ENCODE measurements around the gene FAAP20.

FAAP20 gene

DNA sequence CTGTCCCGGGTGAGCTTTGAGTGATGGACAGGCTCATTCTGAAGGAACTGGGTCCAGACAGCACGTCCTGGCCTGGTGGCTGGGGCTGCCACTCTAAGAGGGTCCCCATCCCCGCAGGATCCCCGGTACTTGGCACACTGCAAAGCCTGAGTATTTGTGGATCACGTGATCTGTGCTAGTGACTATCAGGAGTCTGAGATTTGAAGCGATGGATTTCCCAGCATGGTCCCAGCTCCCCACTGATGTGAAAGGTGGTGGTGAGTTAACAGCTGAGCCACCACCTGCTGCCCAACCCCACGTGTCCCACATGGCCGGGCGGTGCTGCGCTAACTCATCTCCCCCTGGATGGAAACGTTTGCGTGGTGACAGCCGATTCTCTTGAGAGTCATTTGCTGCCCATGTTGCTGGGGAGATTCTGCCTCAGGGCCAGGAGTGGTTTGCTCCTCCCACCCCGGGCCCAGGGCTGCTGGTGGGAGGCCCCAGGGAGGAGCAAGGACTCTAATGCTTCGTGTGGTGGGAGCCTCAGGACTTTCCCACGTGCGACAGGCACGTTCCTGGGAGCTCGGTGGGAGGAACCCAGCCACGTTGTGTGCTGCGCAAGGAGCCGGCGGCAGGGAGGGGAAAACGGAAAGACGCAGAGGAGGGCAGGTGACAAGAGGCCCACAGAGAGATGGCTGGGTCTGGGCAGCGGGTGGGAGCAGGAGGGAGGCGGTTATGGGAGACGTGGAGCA lies 15.1 kb downstream of the FAAP20 start:
- no peak for DNase-seq (ENCODE audit: low spot score)
- TF ChIP-seq, protein P1, sequence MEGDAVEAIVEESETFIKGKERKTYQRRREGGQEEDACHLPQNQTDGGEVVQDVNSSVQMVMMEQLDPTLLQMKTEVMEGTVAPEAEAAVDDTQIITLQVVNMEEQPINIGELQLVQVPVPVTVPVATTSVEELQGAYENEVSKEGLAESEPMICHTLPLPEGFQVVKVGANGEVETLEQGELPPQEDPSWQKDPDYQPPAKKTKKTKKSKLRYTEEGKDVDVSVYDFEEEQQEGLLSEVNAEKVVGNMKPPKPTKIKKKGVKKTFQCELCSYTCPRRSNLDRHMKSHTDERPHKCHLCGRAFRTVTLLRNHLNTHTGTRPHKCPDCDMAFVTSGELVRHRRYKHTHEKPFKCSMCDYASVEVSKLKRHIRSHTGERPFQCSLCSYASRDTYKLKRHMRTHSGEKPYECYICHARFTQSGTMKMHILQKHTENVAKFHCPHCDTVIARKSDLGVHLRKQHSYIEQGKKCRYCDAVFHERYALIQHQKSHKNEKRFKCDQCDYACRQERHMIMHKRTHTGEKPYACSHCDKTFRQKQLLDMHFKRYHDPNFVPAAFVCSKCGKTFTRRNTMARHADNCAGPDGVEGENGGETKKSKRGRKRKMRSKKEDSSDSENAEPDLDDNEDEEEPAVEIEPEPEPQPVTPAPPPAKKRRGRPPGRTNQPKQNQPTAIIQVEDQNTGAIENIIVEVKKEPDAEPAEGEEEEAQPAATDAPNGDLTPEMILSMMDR (IDR thresholded peaks at IDR 0.05; ENCODE audit: extremely low read depth, missing control alignments), result no peak

DNA sequence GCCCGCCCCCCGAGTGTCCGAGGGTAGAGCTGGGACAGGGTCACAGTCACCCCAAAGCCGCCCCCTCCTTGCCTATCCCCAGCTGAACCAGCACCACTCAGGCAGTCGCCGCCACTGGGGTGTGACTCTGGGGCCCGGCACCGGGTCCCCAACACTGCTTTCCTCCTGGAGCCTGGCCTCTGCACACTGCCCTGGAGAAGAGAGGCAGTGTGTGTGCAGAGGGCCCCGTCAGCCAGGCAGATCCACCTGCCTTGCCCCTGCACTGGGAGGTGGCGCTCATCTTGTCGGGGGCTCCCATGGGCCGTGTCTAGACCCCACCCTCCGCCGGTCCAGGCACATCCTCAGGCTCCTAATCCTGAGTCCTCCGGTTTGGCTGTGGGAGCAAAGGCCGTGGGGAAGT lies 15.7 kb downstream of the FAAP20 start:
- DNase-seq (ENCODE audit: low spot score), result no peak
- TF ChIP-seq, protein P1 (IDR thresholded peaks at IDR 0.05; ENCODE audit: extremely low read depth, missing control alignments), result no peak

DNA sequence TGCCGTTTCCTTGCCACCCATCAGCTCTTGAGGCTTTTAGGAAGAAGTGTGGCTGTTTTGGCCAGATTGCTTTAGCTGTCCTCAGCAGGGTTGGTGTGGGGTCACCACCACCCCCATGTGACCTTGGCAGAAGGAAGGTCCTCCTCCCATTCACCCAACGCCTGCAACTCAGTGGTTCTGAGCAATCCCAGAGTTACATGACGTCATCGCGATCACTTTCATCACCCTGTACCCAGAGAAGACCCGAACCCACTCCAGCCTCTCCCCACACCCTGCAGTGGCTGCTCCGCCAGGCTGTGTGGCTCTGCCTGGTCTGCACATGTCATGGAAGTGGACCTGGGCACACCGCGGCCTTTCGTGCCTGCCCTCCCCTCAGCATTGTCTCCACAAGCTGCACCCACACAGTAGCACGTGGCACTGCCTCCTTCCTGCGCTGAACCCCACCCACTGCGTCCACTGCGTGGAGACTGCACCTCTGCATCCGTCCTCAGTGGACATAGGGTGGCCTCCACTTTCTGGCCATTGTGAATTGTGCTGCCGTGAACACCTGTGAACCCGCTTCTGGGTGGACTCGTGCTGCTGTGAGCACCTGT lies 16.5 kb downstream of the FAAP20 start:
- no peak for DNase-seq (ENCODE audit: low spot score)
- TF ChIP-seq, protein P1 (IDR thresholded peaks at IDR 0.05; ENCODE audit: extremely low read depth, missing control alignments), result no peak

DNA sequence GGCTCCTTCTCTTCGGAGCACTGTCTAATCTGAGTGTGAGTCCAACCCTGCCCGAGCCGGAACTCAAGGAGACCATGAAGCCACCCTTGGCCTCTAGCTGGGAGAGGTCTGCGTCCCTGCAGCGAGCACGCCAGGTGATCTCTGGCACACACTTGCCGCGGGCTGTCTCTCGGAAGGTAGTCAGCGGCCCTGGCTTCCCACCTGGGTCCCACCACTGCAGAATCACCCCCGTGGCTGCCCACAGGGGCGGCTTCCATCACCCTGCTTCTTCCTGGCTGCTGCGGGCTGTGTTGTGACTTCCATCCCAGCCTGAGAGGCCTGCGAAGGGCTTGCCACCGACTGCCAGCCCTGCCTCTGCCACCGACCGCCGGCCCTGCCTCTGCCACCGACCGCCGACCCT lies 17.0 kb downstream of the FAAP20 start:
- TF ChIP-seq, protein P1 (IDR thresholded peaks at IDR 0.05; ENCODE audit: extremely low read depth, missing control alignments), result no peak

DNA sequence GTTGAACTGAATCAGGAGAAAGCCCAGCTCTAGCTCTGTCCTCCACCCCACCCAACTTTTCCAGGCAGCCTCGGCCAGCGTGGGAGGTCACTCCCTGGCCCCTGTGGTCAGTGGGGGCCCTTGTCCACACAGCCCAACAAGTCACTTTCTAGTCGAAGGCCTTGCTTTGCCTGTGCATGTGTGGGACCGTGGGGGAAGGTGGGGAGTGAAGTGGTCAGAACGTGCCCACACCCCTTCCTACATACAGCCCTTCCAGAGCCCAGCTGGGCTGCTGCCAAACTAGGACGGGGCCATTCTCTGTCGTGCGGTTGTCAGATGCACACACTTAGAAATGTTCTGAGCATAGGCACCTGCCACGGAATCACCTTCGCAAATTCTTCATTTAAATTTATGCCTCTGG lies 18.0 kb downstream of the FAAP20 start:
- TF ChIP-seq, protein P1 (IDR thresholded peaks at IDR 0.05; ENCODE audit: extremely low read depth, missing control alignments), result no peak
- no peak for DNase-seq (ENCODE audit: low spot score)

More for the DNA sequence above, 17.0 kb downstream of the FAAP20 start:
- no peak for DNase-seq (ENCODE audit: low spot score)

DNA sequence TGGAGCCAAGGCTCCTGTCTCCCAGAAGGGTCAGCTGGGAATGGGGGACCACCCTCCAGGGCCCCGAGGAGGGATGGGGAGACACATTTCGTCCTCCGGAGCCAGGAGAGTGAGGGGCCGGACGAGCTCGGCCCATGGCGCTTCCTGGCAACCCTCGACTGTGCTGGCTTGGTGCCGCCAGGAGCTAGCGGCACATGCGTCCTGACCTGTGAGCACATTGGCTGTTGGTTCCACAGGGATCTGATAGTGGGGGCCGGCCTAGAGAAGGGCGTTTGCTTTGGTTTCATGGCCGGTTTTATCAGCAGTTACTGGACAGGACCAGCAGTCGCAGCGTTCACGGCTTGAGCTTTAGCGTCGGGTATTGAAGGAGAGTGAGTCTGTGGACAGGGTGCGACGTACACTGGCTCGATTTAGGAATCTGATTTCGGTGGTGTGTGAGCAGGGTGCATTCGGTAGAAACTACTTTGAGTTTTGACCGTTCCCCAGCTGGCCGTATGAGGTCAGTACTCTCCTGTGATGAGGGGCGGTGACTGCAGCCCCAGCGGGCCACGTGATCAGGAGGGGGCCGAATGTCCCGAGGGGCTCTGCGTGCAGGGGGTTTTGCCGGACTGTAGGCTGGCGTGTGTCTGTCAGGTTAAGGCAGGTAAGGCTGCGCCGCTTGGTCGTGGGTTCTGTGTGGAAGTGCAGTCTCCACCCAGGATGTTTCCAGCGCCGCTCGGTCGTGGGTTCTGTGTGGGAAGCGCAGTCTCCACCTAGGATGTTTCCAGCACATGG lies 18.7 kb downstream of the FAAP20 start:
- TF ChIP-seq, protein P1 (IDR thresholded peaks at IDR 0.05; ENCODE audit: extremely low read depth, missing control alignments), result no peak
- DNase-seq (ENCODE audit: low spot score), result no peak

DNA sequence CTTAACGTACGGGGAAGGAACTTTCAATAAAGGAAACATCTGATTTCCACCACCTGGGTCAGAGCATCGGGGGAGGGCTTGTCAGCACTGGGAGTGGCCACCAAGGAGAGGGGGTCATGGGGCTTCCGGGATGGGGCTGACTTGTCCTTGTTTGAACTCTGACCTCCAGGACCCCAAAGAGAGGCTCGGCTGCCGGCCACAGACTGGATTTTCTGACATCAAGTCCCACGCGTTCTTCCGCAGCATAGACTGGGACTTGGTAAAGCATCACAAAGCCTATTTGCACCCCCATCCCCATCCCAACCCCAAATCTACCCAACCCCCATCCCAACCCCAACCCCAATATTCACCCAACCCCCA lies 19.5 kb downstream of the FAAP20 start:
- TF ChIP-seq, protein P1 (IDR thresholded peaks at IDR 0.05; ENCODE audit: extremely low read depth, missing control alignments), result no peak
- no peak for DNase-seq (ENCODE audit: low spot score)
